Natural killer cell treated with Interleukin-12 subunit alpha and Interleukin-12 subunit beta and Interleukin-15 and Interleukin-18, amount 100 ng/mL, for 72 hours (primary cell): ENCODE measurements around the gene NOP9. TPM values are rescaled to one million over a fixed set of nuclear protein-coding genes. Genes with fewer than 3 reads are reported as not detected.
"Not testable (repeated sequence)": the region's sequence is repeated elsewhere in the genome, so short reads cannot be mapped to it uniquely, and the experiment has no call there.

Source experiments
- ATAC-seq, 2 donors: fragments of 150-1000 bp; cut with Tn5 transposase in 1 of 2; sonication (Bioruptor Pico), chemical (Tn5 transposase) in 1 of 2; 2 replicates each; pipeline ENCODE4 v1.10.0; 2021
- DNase-seq: peaks from one replicate; pipeline ENCODE4 v3.0.0; 2022; ENCODE audit warnings: low spot score
- H3K27ac Mint-ChIP-seq, 2 donors: 1 replicate in 1 of 2; 2 replicates in 1 of 2; pipeline ENCODE4 v1.8.0; 2022; ENCODE audit warnings: mixed read lengths in 2 of 2, mild to moderate bottlenecking in 1 of 2, moderate library complexity in 1 of 2
- H3K27me3 Mint-ChIP-seq, 2 donors: 1 replicate in 1 of 2; 2 replicates in 1 of 2; pipeline ENCODE4 v1.8.0; 2022; ENCODE audit warnings: mixed read lengths in 2 of 2
- H3K36me3 Mint-ChIP-seq: one replicate; pipeline ENCODE4 v1.8.0; 2022; ENCODE audit warnings: mixed read lengths
- H3K4me1 Mint-ChIP-seq, 2 donors: 1 replicate in 1 of 2; 2 replicates in 1 of 2; pipeline ENCODE4 v1.8.0; 2022; ENCODE audit warnings: low read depth in 2 of 2, mixed read lengths in 2 of 2, mild to moderate bottlenecking in 1 of 2
- H3K4me3 Mint-ChIP-seq: one replicate; pipeline ENCODE4 v1.8.0; 2022; ENCODE audit warnings: mixed read lengths
- H3K9me3 Mint-ChIP-seq: 2 replicates; pipeline ENCODE4 v1.8.0; 2022; ENCODE audit warnings: mixed read lengths
- total RNA-seq, 2 donors: library from RNA; stranded (reverse); gene quantifications; one replicate each; pipeline ENCODE4 v1.2.3, GENCODE V29; 2022

NOP9 gene
- total RNA-seq, 2 donors from 2014 or later: 38.5 to 59.0 TPM

DNA sequence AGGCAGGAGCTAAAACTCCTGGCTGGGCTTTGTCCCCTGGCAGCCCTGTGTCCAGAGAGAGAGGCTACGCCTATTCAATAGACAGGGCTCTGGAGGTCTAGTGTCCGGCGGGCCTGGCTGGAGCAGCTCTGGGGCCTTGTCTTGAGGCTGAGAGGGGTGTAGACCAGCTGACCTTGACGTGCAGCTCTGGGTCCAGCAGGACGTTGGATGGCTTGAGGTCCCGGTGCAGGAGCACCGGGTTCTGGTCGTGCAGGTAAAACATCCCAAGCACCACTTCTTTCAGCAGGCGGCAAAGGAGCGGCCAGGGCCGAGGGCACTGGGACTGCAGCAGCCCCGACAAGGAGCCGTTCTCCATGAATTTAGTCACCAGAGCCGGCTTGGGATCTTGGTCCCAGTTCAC lies 39.2 kb downstream of the NOP9 start:
- Mint-ChIP-seq H3K27ac (no peak overlapping the region), H3K4me1 (peaks cover 28 to 32% of the 10 kb centered on the region in 2 donors), H3K27me3 (peaks cover 10 to 23% of the 10 kb centered on the region in 2 donors), H3K36me3 (peaks cover 6% of the 10 kb centered on the region), H3K4me3 (peak overlapping the region; percentile 85), H3K9me3 (no peaks in the 10 kb centered on the region)
- ATAC-seq (no peak), DNase-seq (no peak)

DNA sequence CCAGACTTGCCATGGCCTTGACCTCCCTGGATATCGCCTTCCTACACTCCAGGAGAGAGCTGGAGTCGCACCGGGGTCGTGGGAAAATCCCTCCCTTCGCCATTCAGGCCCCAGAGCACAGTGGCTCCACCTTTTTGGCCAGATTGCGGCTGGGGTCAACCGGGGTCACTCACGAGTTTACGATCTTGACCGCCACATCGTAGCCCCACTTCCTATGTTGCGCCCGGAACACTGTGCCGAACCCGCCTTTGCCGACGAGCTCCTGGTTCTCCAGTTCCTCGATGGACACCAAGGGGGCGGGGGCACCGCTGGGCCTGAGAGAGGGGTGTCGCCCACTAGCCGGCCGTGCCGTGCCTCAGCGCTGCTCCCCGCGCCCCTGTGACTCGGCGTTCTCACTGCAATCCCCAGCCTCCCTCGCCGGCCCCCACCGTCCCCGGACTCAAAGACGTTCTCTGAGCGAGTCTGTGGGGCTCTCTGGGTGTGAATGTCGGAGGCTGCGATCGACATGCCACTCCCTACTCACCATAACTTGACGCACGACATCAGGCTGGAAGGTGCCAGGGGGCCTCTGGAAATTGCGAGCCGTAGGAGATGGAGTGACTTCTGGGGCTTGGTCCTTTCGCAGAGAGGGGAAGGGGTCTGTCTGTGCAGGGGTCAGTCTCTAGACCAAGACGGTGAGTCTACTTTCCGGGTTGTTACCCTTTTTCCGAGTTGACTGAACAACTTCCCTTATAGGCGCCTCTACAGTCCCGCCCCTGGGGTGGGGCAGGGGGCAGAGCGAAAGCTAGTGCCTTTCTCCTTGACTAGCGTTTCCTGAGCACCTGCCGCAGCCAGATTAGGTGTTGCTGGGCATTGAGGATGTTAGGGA lies 39.9 kb downstream of the NOP9 start, which contains the start of gene RIPK3:
RIPK3 (minus strand) TSS at position 708 of the 868 bp plus-strand sequence; CDS start at position 543, 165 bp downstream.
- ATAC-seq: peak; percentile 82 to 85
- H3K27me3 Mint-ChIP-seq: peaks cover 12 to 27% of the 10 kb centered on the region in 2 donors
- peaks cover 28 to 32% of the 10 kb centered on the region in 2 donors for H3K4me1 Mint-ChIP-seq
- no peak for DNase-seq
- H3K27ac Mint-ChIP-seq: peak within 1 kb of the TSS in 1 of 2 donors; percentile 77
- no peaks in the 10 kb centered on the region for H3K9me3 Mint-ChIP-seq
- peak within 1 kb of the TSS; percentile 85 for H3K4me3 Mint-ChIP-seq
- peaks cover 6% of the 10 kb centered on the region for H3K36me3 Mint-ChIP-seq

DNA sequence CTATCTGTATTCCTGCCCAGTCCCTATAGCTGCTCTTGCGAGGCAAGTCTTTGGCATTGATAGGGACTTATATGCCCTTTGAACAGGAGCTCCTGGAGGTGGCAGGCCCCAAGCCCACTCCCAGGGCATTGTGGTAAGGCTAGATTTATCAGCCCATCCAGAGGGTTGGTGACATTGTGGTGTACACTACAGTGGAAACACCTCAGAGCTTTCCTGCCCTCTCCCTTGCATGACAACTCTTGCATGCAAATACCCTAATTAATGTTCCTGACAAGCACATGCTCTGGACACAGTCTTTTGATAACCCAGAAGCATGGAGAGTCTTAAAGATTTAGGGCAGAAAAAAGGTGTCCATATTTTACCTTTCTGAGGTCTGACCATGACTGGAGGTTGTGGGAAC lies 41.0 kb downstream of the NOP9 start:
- ATAC-seq: no peak
- no peak overlapping the region for H3K4me3 Mint-ChIP-seq

DNA sequence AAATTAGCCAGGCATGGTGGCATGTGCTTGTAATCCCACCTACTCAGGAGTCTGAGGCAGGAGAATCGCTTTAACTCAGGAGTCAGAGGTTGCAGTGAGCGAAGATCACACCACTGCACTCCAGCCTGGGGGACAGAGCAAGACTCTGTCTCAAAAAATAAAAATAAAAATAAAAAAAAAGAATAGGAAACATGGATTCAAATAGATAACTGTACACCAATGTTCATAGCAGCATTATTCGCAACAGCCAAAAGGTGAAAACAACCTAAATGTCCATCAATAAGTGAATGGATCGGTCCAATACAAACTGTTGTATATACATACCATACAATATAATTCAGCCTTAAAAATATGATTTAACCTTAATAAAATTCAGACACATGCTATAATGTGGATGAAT lies 43.2 kb downstream of the NOP9 start:
- no peak for ATAC-seq
- no peak for DNase-seq
- no peaks in the 10 kb centered on the region for H3K36me3 Mint-ChIP-seq
- peaks cover 18 to 22% of the 10 kb centered on the region in 2 donors for H3K4me1 Mint-ChIP-seq
- no peak overlapping the region for H3K4me3 Mint-ChIP-seq
- H3K9me3 Mint-ChIP-seq: no peaks in the 10 kb centered on the region
- H3K27ac Mint-ChIP-seq: no peak overlapping the region
- peaks cover 12 to 19% of the 10 kb centered on the region in 2 donors for H3K27me3 Mint-ChIP-seq

More for the DNA sequence above, 41.0 kb downstream of the NOP9 start:
- peaks cover 20 to 24% of the 10 kb centered on the region in 2 donors for H3K4me1 Mint-ChIP-seq
- DNase-seq: no peak
- H3K27ac Mint-ChIP-seq: no peak overlapping the region
- H3K36me3 Mint-ChIP-seq: peaks cover 6% of the 10 kb centered on the region
- H3K27me3 Mint-ChIP-seq: peaks cover 12 to 19% of the 10 kb centered on the region in 2 donors
- no peaks in the 10 kb centered on the region for H3K9me3 Mint-ChIP-seq

DNA sequence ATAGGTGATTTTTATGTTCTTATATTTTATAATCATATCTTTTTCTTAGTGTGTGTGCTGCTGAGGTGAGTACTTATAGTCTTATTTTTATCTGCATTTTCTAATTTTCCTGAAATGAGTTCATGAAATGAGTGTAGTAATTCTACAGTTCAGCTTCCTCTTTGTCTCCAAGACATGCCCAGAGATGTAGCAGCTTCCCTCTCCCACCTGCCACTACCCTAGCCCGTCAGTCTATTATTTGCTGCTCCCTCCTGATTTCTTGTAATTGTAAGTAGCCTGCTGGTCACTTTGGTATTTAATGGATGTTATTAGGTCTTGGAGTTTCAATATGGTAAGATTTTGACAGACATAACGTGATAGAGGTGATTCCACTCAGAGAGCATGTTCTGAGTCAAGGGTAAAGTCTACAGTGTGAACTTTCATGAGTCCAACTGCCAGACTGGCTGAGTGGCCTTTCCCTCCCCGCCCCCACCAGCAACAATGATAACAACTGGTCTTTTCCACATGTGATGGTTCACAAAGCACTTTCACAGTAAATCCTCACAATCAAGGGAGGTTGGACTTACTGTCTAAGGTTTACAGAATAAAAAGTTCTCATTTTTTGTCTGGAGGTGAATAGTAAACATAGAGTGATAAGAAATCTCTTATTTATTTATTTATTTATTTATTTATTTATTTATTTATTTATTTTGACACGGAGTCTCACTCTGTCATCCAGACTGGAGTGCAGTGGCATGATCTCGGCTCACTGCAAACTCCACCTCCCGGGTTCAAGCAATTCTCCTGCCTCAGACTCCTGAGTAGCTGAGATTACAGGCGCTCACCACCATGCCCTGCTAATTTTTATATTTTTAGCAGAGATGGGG lies 44.4 kb downstream of the NOP9 start:
- peaks cover 10 to 13% of the 10 kb centered on the region in 2 donors for H3K4me1 Mint-ChIP-seq

DNA sequence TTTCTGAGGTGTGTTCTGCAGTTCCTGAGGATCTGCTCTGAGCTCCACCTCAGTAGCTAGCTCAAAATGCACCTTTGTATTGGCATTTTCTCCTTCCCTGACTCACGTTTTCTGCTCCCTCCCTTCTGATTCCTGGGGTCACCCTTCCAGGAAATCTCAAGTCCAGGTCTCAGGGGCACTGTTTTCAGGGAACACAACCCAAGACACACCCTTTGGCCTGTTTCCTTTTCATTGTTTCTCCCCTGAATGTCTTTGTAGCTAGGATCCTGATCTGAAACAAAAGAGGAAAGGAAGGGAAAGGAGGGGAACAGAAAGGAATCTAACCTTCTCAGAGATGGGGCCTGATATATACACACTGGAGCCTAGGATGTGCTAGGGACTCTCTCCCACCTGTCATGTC lies 47.5 kb downstream of the NOP9 start:
- Mint-ChIP-seq H3K4me3 (no peak overlapping the region), H3K9me3 (no peaks in the 10 kb centered on the region), H3K27ac (no peak overlapping the region), H3K27me3 (peaks cover 23 to 48% of the 10 kb centered on the region in 2 donors), H3K36me3 (no peaks in the 10 kb centered on the region), H3K4me1 (no peaks in the 10 kb centered on the region)
- DNase-seq (no peak), ATAC-seq (no peak)

More for the DNA sequence above, 44.4 kb downstream of the NOP9 start:
- H3K27ac Mint-ChIP-seq: no peak overlapping the region
- ATAC-seq: no peak
- no peaks in the 10 kb centered on the region for H3K36me3 Mint-ChIP-seq
- H3K4me3 Mint-ChIP-seq: no peak overlapping the region
- no peaks in the 10 kb centered on the region for H3K9me3 Mint-ChIP-seq
- peaks cover 12 to 27% of the 10 kb centered on the region in 2 donors for H3K27me3 Mint-ChIP-seq
- DNase-seq: no peak

DNA sequence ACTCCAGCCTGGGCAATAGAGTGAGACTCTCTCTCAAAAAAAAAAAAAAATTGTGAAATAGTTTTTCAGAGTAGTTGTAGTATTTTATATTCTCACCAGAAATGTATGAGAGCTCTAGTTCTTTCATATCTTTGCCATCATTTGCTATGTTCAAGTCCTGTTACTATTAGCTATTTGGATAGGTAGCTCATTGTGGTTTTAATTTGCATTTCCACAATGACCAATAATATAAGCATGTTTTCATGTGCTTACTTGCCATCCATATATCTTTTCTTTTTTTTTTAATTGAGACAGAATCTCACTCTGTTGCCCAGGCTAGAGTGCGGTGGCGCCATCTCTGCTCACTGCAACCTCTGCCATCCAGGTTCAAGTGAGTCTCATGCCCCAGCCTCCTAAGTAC lies 48.5 kb downstream of the NOP9 start:
- H3K9me3 Mint-ChIP-seq: no peaks in the 10 kb centered on the region
- no peaks in the 10 kb centered on the region for H3K4me1 Mint-ChIP-seq
- H3K36me3 Mint-ChIP-seq: no peaks in the 10 kb centered on the region
- no peak overlapping the region for H3K4me3 Mint-ChIP-seq
- no peak for DNase-seq
- H3K27ac Mint-ChIP-seq: no peak overlapping the region
- no peak for ATAC-seq
- H3K27me3 Mint-ChIP-seq: peaks cover 25 to 51% of the 10 kb centered on the region in 2 donors

DNA sequence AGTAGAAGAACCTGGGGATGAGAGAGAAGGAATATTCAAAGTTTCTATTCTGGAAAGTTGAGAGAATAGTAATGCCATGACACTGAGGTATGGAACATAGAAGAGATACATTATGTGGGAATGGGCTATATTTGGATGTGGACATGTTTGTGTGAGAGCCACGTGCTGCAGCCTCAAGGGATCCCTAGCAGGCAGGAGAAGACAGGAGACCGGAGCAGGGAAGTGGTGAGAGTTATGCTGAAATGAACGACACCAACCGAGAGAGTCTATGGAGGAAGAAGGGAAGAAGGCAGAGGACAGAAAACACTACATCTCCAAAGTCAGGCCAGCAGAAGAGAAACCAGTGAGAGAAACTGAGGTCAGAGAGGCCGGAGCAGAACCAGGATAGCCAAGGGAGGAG lies 50.1 kb downstream of the NOP9 start:
- no peak for ATAC-seq
- Mint-ChIP-seq H3K27me3 (peaks cover 30 to 53% of the 10 kb centered on the region in 2 donors), H3K4me3 (no peak overlapping the region), H3K36me3 (no peaks in the 10 kb centered on the region), H3K4me1 (peaks cover 0 to 3% of the 10 kb centered on the region in 2 donors), H3K27ac (no peak overlapping the region), H3K9me3 (no peaks in the 10 kb centered on the region)
- no peak for DNase-seq

DNA sequence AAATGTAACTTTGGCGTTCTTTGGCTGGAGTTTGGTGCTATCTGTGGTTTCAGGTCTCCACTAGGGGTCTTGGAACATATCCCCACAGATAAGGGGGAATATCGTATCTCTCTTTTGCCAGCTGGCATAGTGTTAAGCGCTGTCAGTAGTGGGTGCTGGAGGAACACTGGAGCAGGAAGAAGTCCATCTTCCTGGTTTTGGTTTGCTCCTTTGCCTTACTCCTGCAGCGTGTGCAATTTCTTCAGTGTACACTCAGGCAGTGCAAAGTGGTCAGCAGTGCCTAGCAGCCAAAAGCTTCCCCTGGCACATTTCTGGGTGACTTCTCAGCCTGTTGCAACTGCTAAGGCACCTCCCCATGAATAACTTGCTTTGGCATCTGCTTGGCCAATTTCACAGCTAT lies 51.9 kb downstream of the NOP9 start:
- no peaks in the 10 kb centered on the region for H3K36me3 Mint-ChIP-seq
- no peak overlapping the region for H3K4me3 Mint-ChIP-seq
- H3K27ac Mint-ChIP-seq: no peak overlapping the region
- DNase-seq (no peak), ATAC-seq (no peak)
- H3K4me1 Mint-ChIP-seq: peaks cover 0 to 3% of the 10 kb centered on the region in 2 donors
- H3K27me3 Mint-ChIP-seq: peaks cover 25 to 53% of the 10 kb centered on the region in 2 donors
- H3K9me3 Mint-ChIP-seq: no peaks in the 10 kb centered on the region

DNA sequence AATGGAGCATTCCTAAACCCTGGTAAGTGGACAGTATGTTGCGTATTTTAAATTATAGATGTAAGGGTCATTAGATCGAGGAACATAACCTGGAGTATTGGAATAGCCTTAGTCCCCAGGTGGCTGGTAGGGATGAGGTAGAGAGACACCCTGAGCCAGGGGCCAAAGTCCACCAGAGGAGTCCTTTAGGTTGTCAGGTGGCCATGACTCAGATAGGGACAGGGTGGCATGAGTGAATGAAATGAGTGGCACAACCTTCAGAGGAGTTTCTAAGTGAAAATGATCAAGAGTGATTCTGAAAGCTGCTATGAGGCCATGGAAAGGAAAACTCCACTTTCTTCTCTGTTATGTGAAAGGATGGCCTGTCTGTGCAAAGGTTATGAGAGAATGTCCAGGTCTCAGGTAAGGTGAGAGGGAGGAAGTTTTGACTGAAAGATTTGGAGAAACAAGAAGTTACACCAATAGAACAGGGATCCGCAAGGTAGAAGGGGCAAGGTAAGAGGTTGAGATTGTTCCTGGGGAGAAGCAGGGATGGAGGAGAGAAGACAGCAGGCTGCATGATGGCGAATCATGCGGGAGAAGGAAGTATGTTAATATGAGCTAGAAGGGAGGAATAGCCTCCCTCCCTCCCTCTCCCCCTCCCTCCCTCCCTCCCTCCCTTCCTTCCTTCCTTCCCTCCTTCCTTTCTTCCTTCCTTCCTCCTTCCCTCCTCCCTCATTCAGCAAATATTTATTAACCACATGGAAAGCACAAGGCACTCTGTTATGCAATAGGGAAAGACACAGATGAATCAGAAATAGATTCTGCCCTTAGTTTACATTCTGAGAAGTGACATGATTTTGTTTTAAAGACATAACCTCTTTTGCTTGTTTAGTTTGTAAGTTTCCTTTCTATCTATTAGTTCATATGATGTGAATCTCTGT lies 54.2 kb downstream of the NOP9 start:
- H3K27ac Mint-ChIP-seq: no peak overlapping the region
- ATAC-seq: no peak
- H3K27me3 Mint-ChIP-seq: peaks cover 28 to 46% of the 10 kb centered on the region in 2 donors

DNA sequence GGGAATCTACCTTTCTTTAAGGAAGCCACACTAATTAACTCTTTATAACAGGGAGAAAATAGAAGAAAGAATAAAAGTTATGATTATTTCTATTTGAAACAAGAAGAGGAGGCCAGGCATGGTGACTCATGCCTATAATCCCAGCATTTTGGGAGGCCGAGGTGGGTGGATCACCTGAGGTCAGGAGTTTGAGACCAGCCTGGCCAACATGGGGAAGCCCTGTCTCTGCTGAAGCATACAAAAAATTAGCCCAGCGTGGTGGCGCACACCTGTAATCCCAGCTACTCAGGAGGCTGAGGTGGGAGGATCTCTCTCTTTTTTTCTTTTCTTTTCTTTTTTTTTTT lies 54.8 kb downstream of the NOP9 start:
- DNase-seq, ATAC-seq, H3K27ac Mint-ChIP-seq, H3K36me3 Mint-ChIP-seq, H3K9me3 Mint-ChIP-seq, H3K4me3 Mint-ChIP-seq, H3K4me1 Mint-ChIP-seq: not testable (repeated sequence)
- peaks cover 26 to 40% of the 10 kb centered on the region in 2 donors for H3K27me3 Mint-ChIP-seq

More for the DNA sequence above, 54.2 kb downstream of the NOP9 start:
- Mint-ChIP-seq H3K4me3 (no peak overlapping the region), H3K9me3 (no peaks in the 10 kb centered on the region), H3K36me3 (no peaks in the 10 kb centered on the region), H3K4me1 (peaks cover 0 to 3% of the 10 kb centered on the region in 2 donors)
- DNase-seq: no peak

DNA sequence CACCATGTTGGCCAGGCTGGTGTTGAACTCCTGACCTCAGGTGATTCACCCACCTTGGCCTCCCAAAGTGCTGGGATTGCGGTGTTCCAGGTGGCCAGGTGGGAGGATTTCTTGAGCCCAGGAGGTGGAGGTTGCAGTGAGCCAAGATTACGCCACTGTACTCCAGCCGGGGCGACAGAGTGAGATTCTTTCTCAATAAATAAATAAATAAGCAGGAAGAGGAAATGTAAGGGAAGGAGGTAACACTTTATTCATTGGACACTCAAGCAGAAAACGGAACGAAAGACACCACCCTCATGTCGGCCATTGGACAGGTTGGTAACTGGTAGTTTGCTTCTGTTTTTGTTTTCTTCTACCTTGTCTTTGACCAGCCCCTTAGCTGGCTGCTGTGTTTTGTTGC lies 55.4 kb downstream of the NOP9 start:
- no peak overlapping the region for H3K27ac Mint-ChIP-seq
- H3K36me3 Mint-ChIP-seq: no peaks in the 10 kb centered on the region
- no peak overlapping the region for H3K4me3 Mint-ChIP-seq
- ATAC-seq: no peak
- H3K9me3 Mint-ChIP-seq: no peaks in the 10 kb centered on the region
- no peak for DNase-seq
- peaks cover 0 to 3% of the 10 kb centered on the region in 2 donors for H3K4me1 Mint-ChIP-seq
- peaks cover 20 to 35% of the 10 kb centered on the region in 2 donors for H3K27me3 Mint-ChIP-seq

DNA sequence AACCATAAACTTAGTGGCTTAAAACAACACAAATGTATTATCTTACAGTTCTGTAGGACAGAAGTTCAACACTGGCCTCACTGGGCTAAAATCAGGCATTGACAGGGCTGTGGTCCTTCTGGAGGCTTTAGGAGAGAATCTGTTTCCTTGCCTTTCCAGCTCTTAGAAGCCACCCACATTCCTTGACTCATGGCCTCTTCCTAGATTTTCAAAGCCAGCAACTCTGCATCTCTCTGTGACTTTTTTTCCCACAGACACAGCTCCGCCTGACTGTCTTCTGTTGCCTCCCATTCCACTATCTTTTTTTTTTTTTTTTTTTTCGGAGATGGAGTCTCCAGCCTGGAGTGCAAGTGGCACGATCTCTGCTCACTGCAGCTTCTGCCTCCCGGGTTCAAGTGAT lies 56.6 kb downstream of the NOP9 start:
- no peak overlapping the region for H3K27ac Mint-ChIP-seq

More for the DNA sequence above, 56.6 kb downstream of the NOP9 start:
- ATAC-seq: no peak
- DNase-seq: no peak
- Mint-ChIP-seq H3K36me3 (no peaks in the 10 kb centered on the region), H3K4me1 (peaks cover 0 to 3% of the 10 kb centered on the region in 2 donors), H3K9me3 (no peaks in the 10 kb centered on the region), H3K4me3 (no peak overlapping the region), H3K27me3 (peaks cover 17 to 36% of the 10 kb centered on the region in 2 donors)
